WTC11 (cell line): Measurements from ENCODE around the gene GNG10. TPM values are rescaled to one million over a fixed set of nuclear protein-coding genes. Genes with fewer than 3 reads are reported as not detected.

Experiments
- ATAC-seq: fragments of 200-7000 bp; cut with Tn5 transposase; 2 replicates; pipeline ENCODE4 v1.10.0; 2021; ENCODE audit warnings: mild to moderate bottlenecking, moderate library complexity
- CTCF ChIA-PET: fragments of 300-600 bp; sonication (Branson Sonifier 250); formaldehyde crosslinking; loops from one replicate; lab custom pipeline; 2021; ENCODE audit warnings: antibody characterized with exemption; lab: Charles Lee
- POLR2A ChIA-PET: fragments of 350-600 bp; sonication (Branson Sonifier 250); formaldehyde crosslinking; loops from one replicate; lab custom pipeline; 2021; ENCODE audit warnings: antibody characterized with exemption; lab: Charles Lee
- DNase-seq: peaks from one replicate; pipeline ENCODE4 v3.0.0; 2021; ENCODE audit warnings: low spot score
- H3K27ac Mint-ChIP-seq: 2 replicates; pipeline ENCODE4 v1.8.0; 2021; ENCODE audit warnings: mixed read lengths
- H3K27me3 Mint-ChIP-seq: 2 replicates; pipeline ENCODE4 v1.8.0; 2021; ENCODE audit warnings: low read depth, mild to moderate bottlenecking, moderate library complexity, mixed read lengths
- H3K36me3 Mint-ChIP-seq: 2 replicates; pipeline ENCODE4 v1.8.0; 2021; ENCODE audit warnings: mixed read lengths
- H3K4me1 Mint-ChIP-seq: 2 replicates; pipeline ENCODE4 v1.8.0; 2022; ENCODE audit warnings: mixed read lengths
- H3K4me3 Mint-ChIP-seq: 2 replicates; pipeline ENCODE4 v1.8.0; 2021; ENCODE audit warnings: mild to moderate bottlenecking, moderate library complexity, mixed read lengths
- H3K9me3 Mint-ChIP-seq: 2 replicates; pipeline ENCODE4 v1.8.0; 2021; ENCODE audit warnings: mixed read lengths
- CBFB ChIP-seq: sonication (generic); formaldehyde crosslinking; IDR thresholded peaks from 2 replicates; pipeline ENCODE4 v1.8.1; 2022; ENCODE audit warnings: mild to moderate bottlenecking, low read depth, missing genetic modification reagents
- FOXK1 ChIP-seq: sonication (generic); formaldehyde crosslinking; IDR thresholded peaks from 2 replicates; pipeline ENCODE4 v1.8.0; 2022; ENCODE audit warnings: mild to moderate bottlenecking, moderate library complexity, missing genetic modification reagents
- GTF2I ChIP-seq: fragments of 250-450 bp; sonication (Bioruptor Pico); conservative IDR thresholded peaks from 2 replicates; pipeline ENCODE4 v1.4.0; 2021; ENCODE audit warnings: mild to moderate bottlenecking
- JUN ChIP-seq: sonication (generic); formaldehyde crosslinking; IDR thresholded peaks from 2 replicates; pipeline ENCODE4 v1.8.0; 2023; ENCODE audit warnings: mild to moderate bottlenecking, missing genetic modification reagents
- KAT7 ChIP-seq: sonication (generic); formaldehyde crosslinking; IDR thresholded peaks from 2 replicates; pipeline ENCODE4 v1.8.1; 2023; ENCODE audit warnings: missing genetic modification reagents, mild to moderate bottlenecking, borderline replicate concordance
- NFATC4 ChIP-seq: fragments of 250-450 bp; sonication (Bioruptor Pico); IDR thresholded peaks from 2 replicates; pipeline ENCODE4 v1.9.0; 2021; ENCODE audit warnings: mild to moderate bottlenecking
- TEAD4 ChIP-seq: sonication (generic); formaldehyde crosslinking; IDR thresholded peaks from 2 replicates; pipeline ENCODE4 v1.8.0; 2022; ENCODE audit warnings: mild to moderate bottlenecking, missing genetic modification reagents
- ZNF121 ChIP-seq: sonication (generic); formaldehyde crosslinking; IDR thresholded peaks from 2 replicates; pipeline ENCODE4 v1.8.0; 2023; ENCODE audit warnings: missing genetic modification reagents
- ZNF396 ChIP-seq: fragments of 250-450 bp; sonication (Bioruptor Pico); IDR thresholded peaks from 2 replicates; pipeline ENCODE4 v1.8.0; 2021; ENCODE audit warnings: mild to moderate bottlenecking, moderate library complexity, borderline replicate concordance
- total RNA-seq: library from RNA; stranded (reverse); gene quantifications from 3 replicates; pipeline ENCODE4 v1.2.3, GENCODE V29; 2021
- TF ChIP-seq, protein P1 (sequence below): sonication (generic); formaldehyde crosslinking; IDR thresholded peaks from 2 replicates; pipeline ENCODE4 v1.8.0; 2022; ENCODE audit warnings: mild to moderate bottlenecking, missing genetic modification reagents
- TF ChIP-seq, protein P2 (sequence below): sonication (generic); formaldehyde crosslinking; IDR thresholded peaks from 2 replicates; pipeline ENCODE4 v1.8.1; 2022; ENCODE audit warnings: low read depth, mild to moderate bottlenecking, moderate library complexity, missing genetic modification reagents, borderline replicate concordance
- TF ChIP-seq, protein P3 (sequence below): sonication (generic); formaldehyde crosslinking; IDR thresholded peaks from 2 replicates; pipeline ENCODE4 v1.8.1; 2022; ENCODE audit warnings: missing genetic modification reagents, borderline replicate concordance
- TF ChIP-seq, protein P4 (sequence below): fragments of 250-450 bp; sonication (Bioruptor Pico); conservative IDR thresholded peaks from 2 replicates; pipeline ENCODE4 v1.9.0; 2021; ENCODE audit warnings: mild to moderate bottlenecking
- TF ChIP-seq, protein P5 (sequence below): sonication (generic); formaldehyde crosslinking; IDR thresholded peaks from 2 replicates; pipeline ENCODE4 v1.8.0; 2022; ENCODE audit warnings: mild to moderate bottlenecking, missing genetic modification reagents
- TF ChIP-seq, protein P6 (sequence below): sonication (generic); formaldehyde crosslinking; IDR thresholded peaks from 2 replicates; pipeline ENCODE4 v1.8.1; 2023; ENCODE audit warnings: mild to moderate bottlenecking, missing genetic modification reagents
- TF ChIP-seq, protein P7 (sequence below): fragments of 250-450 bp; sonication (Bioruptor Pico); IDR thresholded peaks from 2 replicates; pipeline ENCODE4 v2.1.2; 2022; ENCODE audit warnings: mild to moderate bottlenecking, moderate library complexity
- TF ChIP-seq, protein P8 (sequence below): sonication (generic); formaldehyde crosslinking; IDR thresholded peaks from 2 replicates; pipeline ENCODE4 v1.8.0; 2023; ENCODE audit warnings: missing genetic modification reagents, mild to moderate bottlenecking, borderline replicate concordance

GNG10 gene
- total RNA-seq, 1 experiment from 2014 or later = 17.2 TPM

DNA sequence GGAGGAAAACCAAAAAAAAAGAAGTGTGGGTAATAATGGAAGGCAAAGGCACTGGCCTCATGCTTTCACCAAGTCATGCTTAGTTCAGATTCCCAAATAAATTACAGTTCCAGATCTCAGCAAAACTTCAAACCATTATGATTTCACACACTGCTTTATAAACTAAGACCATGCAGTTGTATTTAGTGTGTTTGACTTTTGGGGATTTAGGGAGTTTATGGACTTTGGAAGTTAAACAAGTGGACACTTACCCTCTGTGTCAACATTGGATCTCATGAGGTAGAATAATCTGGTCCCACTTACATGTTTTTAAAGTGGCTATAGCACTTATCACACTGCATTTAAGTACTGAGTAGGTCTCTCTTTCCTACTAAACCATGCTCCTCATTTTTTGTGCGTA, 26.5 kb upstream of the GNG10 start (continued):
- TF ChIP-seq ZNF121 (CRISPR knock-in tag) = no peak
- TF ChIP-seq GTF2I (CRISPR knock-in tag) = no peak
- TF ChIP-seq, protein P1, sequence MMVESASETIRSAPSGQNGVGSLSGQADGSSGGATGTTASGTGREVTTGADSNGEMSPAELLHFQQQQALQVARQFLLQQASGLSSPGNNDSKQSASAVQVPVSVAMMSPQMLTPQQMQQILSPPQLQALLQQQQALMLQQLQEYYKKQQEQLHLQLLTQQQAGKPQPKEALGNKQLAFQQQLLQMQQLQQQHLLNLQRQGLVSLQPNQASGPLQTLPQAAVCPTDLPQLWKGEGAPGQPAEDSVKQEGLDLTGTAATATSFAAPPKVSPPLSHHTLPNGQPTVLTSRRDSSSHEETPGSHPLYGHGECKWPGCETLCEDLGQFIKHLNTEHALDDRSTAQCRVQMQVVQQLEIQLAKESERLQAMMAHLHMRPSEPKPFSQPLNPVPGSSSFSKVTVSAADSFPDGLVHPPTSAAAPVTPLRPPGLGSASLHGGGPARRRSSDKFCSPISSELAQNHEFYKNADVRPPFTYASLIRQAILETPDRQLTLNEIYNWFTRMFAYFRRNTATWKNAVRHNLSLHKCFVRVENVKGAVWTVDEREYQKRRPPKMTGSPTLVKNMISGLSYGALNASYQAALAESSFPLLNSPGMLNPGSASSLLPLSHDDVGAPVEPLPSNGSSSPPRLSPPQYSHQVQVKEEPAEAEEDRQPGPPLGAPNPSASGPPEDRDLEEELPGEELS (CRISPR knock-in tag) = no peak
- no peak for TF ChIP-seq NFATC4
- TF ChIP-seq, protein P2, sequence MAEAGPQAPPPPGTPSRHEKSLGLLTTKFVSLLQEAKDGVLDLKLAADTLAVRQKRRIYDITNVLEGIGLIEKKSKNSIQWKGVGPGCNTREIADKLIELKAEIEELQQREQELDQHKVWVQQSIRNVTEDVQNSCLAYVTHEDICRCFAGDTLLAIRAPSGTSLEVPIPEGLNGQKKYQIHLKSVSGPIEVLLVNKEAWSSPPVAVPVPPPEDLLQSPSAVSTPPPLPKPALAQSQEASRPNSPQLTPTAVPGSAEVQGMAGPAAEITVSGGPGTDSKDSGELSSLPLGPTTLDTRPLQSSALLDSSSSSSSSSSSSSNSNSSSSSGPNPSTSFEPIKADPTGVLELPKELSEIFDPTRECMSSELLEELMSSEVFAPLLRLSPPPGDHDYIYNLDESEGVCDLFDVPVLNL = no peak
- TF ChIP-seq, protein P3, sequence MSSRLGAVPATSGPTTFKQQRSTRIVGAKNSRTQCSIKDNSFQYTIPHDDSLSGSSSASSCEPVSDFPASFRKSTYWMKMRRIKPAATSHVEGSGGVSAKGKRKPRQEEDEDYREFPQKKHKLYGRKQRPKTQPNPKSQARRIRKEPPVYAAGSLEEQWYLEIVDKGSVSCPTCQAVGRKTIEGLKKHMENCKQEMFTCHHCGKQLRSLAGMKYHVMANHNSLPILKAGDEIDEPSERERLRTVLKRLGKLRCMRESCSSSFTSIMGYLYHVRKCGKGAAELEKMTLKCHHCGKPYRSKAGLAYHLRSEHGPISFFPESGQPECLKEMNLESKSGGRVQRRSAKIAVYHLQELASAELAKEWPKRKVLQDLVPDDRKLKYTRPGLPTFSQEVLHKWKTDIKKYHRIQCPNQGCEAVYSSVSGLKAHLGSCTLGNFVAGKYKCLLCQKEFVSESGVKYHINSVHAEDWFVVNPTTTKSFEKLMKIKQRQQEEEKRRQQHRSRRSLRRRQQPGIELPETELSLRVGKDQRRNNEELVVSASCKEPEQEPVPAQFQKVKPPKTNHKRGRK (CRISPR knock-in tag) = no peak

DNA sequence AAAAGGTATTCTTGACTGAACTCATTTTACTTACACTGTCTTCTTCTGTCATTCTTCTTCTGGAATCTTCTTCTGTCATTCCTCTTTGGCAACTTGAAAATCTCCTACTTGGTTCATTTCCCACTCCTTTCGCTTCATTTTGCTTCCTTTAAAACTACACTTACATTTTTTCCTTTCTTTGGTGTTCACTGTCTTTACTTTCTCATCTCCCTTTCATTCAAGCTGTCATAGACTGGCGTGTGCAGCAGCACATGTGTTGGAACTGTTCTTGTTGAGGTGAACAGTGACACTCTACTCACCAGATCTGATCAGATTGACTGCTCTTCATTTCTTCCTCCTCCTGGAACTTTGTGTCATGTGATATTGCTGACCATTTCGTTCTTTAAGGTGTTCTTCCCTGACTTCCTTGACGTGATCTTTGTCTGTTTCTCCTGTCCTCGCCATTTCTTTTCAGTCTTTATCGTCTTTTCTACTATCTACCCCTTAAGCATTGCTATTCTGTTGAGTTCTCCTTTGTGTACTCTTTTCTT, 23.9 kb upstream of the GNG10 start:
- H3K9me3 Mint-ChIP-seq = no peaks in the 10 kb centered on the region
- ChIA-PET CTCF (no interaction called here), POLR2A (no interaction called here)
- ATAC-seq (no peak), DNase-seq (no peak)
- H3K27ac Mint-ChIP-seq = no peak overlapping the region
- H3K4me3 Mint-ChIP-seq = no peak overlapping the region
- TF ChIP-seq, protein P4, sequence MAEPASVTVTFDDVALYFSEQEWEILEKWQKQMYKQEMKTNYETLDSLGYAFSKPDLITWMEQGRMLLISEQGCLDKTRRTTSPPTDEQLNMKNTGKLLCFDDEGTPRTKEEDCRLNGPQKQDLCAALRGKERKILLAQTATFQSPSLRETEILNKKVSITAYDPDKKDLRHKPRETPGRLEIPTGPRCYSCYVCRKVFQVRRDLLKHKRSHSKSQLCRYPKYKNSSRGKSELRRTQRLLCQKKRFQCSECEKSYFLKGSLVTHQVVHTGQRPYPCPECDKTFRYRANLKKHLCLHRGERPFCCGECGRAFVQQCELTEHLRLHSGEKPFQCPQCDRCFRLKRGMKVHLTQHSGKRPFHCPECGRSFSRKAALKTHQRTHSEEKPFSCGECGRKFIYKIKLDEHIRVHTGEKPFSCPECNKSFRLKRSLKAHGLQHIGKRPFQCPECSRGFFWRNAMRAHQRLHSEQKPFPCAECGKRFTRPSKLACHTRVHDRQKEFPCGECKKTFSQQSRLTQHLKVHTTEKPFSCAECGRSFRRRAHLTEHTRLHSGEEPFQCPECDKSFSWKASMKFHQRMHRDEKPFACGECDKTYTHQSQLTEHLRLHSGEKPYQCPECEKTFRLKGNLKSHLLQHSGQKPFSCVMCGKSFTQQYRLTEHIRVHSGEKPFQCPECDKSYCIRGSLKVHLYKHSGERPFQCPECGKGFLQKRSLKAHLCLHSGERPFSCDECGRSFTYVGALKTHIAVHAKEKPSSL (CRISPR knock-in tag) = no peak
- TF ChIP-seq KAT7 (CRISPR knock-in tag) (no peak), CBFB (no peak), ZNF396 (CRISPR knock-in tag) (no peak), JUN (no peak), FOXK1 (CRISPR knock-in tag) (no peak), ZNF121 (CRISPR knock-in tag) (no peak), TEAD4 (no peak)
- TF ChIP-seq, protein P5, sequence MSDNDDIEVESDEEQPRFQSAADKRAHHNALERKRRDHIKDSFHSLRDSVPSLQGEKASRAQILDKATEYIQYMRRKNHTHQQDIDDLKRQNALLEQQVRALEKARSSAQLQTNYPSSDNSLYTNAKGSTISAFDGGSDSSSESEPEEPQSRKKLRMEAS (CRISPR knock-in tag) = no peak
- TF ChIP-seq, protein P6, sequence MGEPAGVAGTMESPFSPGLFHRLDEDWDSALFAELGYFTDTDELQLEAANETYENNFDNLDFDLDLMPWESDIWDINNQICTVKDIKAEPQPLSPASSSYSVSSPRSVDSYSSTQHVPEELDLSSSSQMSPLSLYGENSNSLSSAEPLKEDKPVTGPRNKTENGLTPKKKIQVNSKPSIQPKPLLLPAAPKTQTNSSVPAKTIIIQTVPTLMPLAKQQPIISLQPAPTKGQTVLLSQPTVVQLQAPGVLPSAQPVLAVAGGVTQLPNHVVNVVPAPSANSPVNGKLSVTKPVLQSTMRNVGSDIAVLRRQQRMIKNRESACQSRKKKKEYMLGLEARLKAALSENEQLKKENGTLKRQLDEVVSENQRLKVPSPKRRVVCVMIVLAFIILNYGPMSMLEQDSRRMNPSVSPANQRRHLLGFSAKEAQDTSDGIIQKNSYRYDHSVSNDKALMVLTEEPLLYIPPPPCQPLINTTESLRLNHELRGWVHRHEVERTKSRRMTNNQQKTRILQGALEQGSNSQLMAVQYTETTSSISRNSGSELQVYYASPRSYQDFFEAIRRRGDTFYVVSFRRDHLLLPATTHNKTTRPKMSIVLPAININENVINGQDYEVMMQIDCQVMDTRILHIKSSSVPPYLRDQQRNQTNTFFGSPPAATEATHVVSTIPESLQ (CRISPR knock-in tag) = no peak
- TF ChIP-seq, protein P7, sequence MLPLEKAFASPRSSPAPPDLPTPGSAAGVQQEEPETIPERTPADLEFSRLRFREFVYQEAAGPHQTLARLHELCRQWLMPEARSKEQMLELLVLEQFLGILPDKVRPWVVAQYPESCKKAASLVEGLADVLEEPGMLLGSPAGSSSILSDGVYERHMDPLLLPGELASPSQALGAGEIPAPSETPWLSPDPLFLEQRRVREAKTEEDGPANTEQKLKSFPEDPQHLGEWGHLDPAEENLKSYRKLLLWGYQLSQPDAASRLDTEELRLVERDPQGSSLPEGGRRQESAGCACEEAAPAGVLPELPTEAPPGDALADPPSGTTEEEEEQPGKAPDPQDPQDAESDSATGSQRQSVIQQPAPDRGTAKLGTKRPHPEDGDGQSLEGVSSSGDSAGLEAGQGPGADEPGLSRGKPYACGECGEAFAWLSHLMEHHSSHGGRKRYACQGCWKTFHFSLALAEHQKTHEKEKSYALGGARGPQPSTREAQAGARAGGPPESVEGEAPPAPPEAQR (CRISPR knock-in tag) = no peak
- TF ChIP-seq, protein P8, sequence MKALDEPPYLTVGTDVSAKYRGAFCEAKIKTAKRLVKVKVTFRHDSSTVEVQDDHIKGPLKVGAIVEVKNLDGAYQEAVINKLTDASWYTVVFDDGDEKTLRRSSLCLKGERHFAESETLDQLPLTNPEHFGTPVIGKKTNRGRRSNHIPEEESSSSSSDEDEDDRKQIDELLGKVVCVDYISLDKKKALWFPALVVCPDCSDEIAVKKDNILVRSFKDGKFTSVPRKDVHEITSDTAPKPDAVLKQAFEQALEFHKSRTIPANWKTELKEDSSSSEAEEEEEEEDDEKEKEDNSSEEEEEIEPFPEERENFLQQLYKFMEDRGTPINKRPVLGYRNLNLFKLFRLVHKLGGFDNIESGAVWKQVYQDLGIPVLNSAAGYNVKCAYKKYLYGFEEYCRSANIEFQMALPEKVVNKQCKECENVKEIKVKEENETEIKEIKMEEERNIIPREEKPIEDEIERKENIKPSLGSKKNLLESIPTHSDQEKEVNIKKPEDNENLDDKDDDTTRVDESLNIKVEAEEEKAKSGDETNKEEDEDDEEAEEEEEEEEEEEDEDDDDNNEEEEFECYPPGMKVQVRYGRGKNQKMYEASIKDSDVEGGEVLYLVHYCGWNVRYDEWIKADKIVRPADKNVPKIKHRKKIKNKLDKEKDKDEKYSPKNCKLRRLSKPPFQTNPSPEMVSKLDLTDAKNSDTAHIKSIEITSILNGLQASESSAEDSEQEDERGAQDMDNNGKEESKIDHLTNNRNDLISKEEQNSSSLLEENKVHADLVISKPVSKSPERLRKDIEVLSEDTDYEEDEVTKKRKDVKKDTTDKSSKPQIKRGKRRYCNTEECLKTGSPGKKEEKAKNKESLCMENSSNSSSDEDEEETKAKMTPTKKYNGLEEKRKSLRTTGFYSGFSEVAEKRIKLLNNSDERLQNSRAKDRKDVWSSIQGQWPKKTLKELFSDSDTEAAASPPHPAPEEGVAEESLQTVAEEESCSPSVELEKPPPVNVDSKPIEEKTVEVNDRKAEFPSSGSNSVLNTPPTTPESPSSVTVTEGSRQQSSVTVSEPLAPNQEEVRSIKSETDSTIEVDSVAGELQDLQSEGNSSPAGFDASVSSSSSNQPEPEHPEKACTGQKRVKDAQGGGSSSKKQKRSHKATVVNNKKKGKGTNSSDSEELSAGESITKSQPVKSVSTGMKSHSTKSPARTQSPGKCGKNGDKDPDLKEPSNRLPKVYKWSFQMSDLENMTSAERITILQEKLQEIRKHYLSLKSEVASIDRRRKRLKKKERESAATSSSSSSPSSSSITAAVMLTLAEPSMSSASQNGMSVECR = no peak
- TF ChIP-seq, all 79 proteins: peak for 0
- Mint-ChIP-seq H3K36me3 (no peaks in the 10 kb centered on the region), H3K4me1 (peaks cover 14% of the 10 kb centered on the region), H3K27me3 (no peaks in the 10 kb centered on the region)
